Measurements from ENCODE around the gene GAA. TPM values are rescaled to one million over a fixed set of nuclear protein-coding genes. Genes with fewer than 3 reads are reported as not detected.
"Not testable (repeated sequence)": the region's sequence is repeated elsewhere in the genome, so short reads cannot be mapped to it uniquely, and the experiment has no call there.

Gene GAA
- polyA plus RNA-seq, 4 donors = 35.5 to 71.0 (median 42.4) TPM

GRCh38 chr17:80138856-80139426, 37.6 kb downstream of the GAA start:
- DNase-seq (ENCODE audit: low read depth in 4 of 4, low spot score in 3 of 4) = no peak

GRCh38 chr17:80141463-80142165, 40.2 kb downstream of the GAA start:
- DNase-seq (ENCODE audit: low read depth in 4 of 4, low spot score in 3 of 4) = no peak

DNA sequence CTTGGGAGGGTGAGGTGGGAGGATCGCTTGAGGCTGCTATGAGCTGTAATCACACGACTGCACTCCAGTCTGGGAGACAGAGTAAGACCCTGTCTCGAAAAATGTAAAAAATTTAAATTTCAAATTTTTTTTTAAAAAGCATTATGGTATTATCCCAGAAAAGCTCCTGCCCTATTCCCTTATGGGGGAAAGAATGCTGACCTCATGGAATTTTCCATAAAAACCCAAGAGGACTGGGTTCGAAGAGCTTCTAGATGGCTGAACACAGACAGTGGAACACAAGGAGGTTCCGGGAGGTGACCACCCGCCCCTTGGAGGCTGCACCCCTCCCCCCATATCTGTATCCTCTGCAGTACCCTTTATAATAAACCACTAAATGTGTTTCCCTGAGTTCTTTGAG, 41.5 kb downstream of the GAA start:
- DNase-seq (ENCODE audit: low read depth in 4 of 4, low spot score in 3 of 4) = no peak

DNA sequence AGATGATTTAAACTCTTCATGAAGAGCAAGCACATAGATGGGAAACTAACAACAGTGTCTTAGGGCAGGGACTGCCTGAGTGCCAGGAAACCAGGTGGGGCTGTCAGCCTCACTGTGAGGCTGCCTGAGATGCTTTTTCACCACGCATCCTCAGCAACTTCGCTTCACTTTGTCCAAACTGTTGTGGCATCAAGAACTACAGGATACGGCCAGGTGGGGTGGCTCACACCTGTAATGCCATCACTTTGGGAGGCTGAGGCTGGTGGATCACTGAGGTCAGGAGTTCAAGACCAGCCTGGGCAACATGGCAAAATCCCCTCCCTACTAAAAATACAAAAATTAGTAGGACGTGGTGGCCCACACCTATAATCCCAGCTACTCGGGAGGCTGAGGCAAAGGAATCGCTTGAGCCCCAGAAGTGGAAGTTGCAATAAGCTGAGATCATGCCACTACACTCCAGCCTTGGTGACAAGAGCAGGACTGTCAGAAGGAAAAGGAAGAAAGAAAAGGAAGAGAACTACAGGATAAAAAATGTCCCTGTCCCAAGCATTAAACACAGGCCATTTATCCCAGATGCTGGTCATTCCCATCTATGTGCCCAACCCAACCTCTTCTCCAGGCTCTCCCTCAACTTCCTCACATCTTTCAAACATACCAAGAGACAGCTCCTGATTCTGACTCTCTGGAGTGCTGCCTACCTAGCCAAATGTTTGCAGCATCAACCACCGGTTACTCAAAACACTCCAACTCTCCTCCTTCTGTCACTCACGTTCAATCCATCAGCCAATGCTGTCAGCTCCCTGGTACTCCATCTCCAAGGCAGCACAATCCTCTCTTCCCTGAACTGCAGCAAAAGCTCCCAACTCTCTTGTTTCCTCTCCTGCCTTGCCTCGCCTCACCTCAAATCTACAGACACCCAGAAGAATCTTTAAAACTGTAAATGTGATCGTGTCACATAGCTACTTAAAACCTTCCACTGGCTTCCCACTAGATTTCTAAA, 44.0 kb downstream of the GAA start:
- DNase-seq (ENCODE audit: low read depth in 4 of 4, low spot score in 3 of 4) = no peak

DNA sequence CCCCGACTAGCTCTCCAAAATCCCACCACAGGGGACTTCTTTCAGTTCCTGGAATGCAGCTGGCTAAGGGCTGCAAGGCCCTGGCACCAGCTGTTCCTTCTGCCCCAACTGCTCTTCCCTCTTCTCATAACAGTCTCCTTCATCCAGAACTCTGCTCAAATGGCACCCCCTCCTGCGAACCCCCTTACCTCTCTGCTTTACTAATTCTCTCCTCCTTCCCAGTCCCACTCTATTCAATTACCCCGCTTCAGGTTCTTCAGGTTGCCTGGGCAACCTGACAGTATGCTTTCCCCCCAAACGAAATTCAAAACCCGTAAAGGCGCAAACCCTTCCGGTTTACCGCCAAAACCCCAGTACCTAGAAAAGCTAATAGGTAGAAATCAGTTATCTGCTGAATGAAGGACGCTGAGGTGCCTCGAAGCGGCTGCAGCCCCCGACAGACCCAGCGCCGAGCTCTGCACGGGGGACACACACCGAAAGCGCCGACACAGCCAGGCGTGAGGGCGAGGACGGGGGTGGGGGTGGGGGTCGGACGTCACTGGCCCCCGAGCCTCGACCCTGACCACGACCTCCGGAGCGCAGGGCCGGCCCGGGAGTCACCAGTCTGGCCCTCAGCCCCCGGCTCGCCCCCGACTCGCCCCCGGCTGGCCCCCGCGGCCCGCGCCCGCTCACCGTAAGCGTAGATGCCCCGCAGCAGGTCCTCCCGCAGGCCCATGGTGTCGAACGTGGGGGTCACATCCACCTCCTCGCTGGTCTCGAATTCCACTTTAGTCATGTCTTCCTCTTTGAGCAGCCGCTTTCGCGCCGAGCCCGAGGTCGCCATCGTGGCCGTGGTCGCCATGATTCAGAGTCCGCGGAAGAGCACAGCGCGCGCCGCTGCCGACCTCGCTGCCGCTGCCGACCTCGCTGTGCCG, 45.0 kb downstream of the GAA start:
- no peak for DNase-seq (ENCODE audit: low read depth in 4 of 4, low spot score in 3 of 4)

- DNase-seq (ENCODE audit: low read depth in 4 of 4, low spot score in 3 of 4) = peak; percentile 95 to 99 (median 98)
These were observed 45.8 kb downstream of the GAA start, which contains the start of gene EIF4A3 for GRCh38 chr17:80147035-80147822. EIF4A3 (minus strand) TSS chr17:80147128; CDS start chr17:80146961, 167 bp downstream.

GRCh38 chr17:80151333-80151732, 50.0 kb downstream of the GAA start:
- no peak for DNase-seq (ENCODE audit: low read depth in 4 of 4, low spot score in 3 of 4)

GRCh38 chr17:80152081-80152702, 50.8 kb downstream of the GAA start:
- no peak for DNase-seq (ENCODE audit: low read depth in 4 of 4, low spot score in 3 of 4)

GRCh38 chr17:80153004-80153403, 51.6 kb downstream of the GAA start:
- DNase-seq (ENCODE audit: low read depth in 4 of 4, low spot score in 3 of 4) = no peak

DNA sequence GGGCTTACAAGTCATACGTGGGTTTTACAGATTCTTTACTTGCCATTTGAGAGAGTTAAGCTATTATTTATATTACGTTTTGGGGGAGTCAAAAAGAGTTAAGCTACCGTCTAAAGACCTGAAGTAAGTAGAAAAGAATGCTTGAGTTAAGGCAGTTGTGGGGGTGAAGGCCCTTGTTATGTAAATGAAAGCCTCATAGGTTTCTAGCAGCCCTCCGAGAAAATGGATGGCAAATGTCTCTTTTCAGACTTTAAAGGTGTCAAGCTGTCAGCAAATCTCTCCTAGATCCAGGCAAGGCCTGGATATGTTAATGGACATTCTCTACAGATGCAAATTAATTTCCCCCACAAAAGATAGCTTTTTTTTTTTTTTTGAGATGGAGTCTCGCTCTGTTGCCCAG, 52.8 kb downstream of the GAA start:
- DNase-seq (ENCODE audit: low read depth in 4 of 4, low spot score in 3 of 4) = no peak

DNA sequence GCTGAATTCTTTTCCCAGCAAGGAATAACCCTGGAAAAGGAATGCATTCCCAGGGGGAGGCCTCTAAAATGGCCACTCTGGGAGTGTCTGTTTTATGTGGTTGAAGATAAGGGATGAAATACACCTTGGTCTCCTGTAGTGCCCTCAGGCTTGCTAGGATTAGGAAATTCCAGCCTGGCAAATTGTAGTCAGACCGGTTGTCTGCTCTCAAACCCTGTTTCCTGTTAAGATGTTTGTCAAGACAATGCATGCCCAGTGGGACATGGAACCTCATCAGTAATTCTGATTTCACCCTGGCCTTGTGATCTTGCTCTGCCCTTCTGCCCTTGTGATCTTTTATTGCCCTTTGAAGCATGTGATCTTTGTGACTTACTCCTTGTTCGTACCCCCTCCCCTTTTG, 54.2 kb downstream of the GAA start:
- DNase-seq (ENCODE audit: low read depth in 4 of 4, low spot score in 3 of 4) = not testable (repeated sequence)

DNA sequence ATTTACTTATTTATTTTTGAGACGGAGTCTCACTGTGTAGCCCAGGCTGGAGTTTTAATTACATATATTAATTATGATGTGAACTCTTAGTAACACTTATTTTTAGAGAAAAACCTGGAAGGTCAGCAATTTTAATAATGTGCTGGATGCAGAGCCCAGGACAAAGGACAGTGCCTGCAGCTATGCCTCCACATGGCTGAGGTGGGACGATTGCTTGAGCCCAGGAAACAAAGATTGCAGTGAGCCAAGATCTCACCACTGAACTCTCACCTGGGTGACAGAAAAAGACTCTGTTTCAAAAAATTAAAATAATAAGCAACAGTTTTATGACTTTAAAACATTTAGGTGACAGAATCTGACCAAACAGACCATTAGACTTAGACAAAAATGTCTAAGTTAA, 57.5 kb downstream of the GAA start:
- DNase-seq (ENCODE audit: low read depth in 4 of 4, low spot score in 3 of 4) = no peak

GRCh38 chr17:80160536-80160935, 59.2 kb downstream of the GAA start:
- no peak for DNase-seq (ENCODE audit: low read depth in 4 of 4, low spot score in 3 of 4)

- no peak for DNase-seq (ENCODE audit: low read depth in 4 of 4, low spot score in 3 of 4)
These were observed 62.0 kb downstream of the GAA start for GRCh38 chr17:80163336-80163735.

- DNase-seq (ENCODE audit: low read depth in 4 of 4, low spot score in 3 of 4) = no peak
These were observed 62.8 kb downstream of the GAA start for GRCh38 chr17:80164185-80164584.

GRCh38 chr17:80166446-80166845, 65.1 kb downstream of the GAA start:
- DNase-seq (ENCODE audit: low read depth in 4 of 4, low spot score in 3 of 4) = no peak

DNA sequence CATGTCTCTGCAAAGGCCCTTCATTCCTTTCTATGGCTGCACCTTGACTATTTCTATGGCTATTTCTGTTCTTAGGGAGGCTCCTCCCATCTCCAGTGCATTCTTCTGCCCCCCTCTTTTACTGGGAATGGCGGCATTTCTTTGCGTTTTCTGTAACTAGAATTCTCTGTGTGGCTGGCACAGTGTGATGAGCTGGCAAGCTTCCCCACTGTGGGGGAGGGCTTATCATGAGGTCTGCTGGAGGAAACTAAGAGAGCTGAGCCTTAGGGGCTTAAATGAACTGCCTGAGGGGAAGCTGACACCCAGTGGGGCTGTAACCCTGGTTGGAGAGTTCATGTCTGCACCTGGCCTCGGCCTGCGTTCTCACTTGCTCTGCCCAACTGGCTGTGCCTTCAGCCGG, 67.0 kb downstream of the GAA start:
- no peak for DNase-seq (ENCODE audit: low read depth in 4 of 4, low spot score in 3 of 4)

DNA sequence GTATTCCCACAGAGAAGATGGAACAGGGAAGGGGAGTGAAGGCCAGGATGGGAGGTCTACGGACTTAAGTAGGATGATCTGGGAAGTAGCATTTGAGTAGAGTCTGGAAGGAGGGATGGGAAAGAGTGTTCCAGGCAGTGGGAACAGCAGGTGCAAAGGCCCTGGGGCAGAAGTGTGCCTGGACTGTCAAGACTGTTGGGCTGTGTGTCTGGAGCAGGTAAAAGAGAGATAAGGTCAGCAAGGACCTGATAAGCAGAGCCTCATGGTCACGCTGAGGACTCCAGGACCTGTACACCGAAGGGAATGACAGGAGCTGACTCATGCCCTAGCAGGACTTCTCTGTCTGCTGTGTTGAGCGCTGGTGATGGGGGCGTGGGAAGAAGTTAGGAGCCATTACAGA, 67.7 kb downstream of the GAA start:
- DNase-seq (ENCODE audit: low read depth in 4 of 4, low spot score in 3 of 4) = no peak

Data from left renal pelvis (tissue), 4 donors.